Measurements from ENCODE around the gene ODAD4.
"Not testable (repeated sequence)": the region's sequence is repeated elsewhere in the genome, so short reads cannot be mapped to it uniquely, and the experiment has no call there.

The ODAD4 gene

GRCh38 chr17:41913798-41914197, 16.6 kb upstream of the ODAD4 start:
- no peak for DNase-seq

GRCh38 chr17:41914358-41914766, 16.1 kb upstream of the ODAD4 start:
- DNase-seq: no peak

- DNase-seq: no peak
These were observed 15.4 kb upstream of the ODAD4 start for GRCh38 chr17:41915020-41915419.

- no peak for DNase-seq
These were observed 14.9 kb upstream of the ODAD4 start for GRCh38 chr17:41915566-41915965.

GRCh38 chr17:41917192-41917591, 13.2 kb upstream of the ODAD4 start:
- DNase-seq: peak; percentile 30

GRCh38 chr17:41917679-41918313, 12.6 kb upstream of the ODAD4 start:
- DNase-seq: peak; percentile 43

GRCh38 chr17:41918314-41919164, 11.9 kb upstream of the ODAD4 start, which contains the start of gene ACLY:
TSS of gene ACLY (minus strand) at chr17:41918951. CDS start at chr17:41913873, 5,078 bp downstream.
- DNase-seq: peak; percentile 99

- DNase-seq: no peak
These were observed 11.1 kb upstream of the ODAD4 start for GRCh38 chr17:41919165-41919817.

GRCh38 chr17:41919840-41920579, 10.4 kb upstream of the ODAD4 start:
- DNase-seq: no peak

GRCh38 chr17:41920580-41920955, 9.8 kb upstream of the ODAD4 start:
- no peak for DNase-seq

- DNase-seq: no peak
These were observed 4.3 kb upstream of the ODAD4 start for GRCh38 chr17:41925991-41926590.

- DNase-seq: no peak
These were observed 1.6 kb upstream of the ODAD4 start for GRCh38 chr17:41928693-41929251.

- not testable (repeated sequence) for DNase-seq
These were observed 378 bp downstream of the ODAD4 start for GRCh38 chr17:41930833-41931156.

- not testable (repeated sequence) for DNase-seq
These were observed 1.3 kb downstream of the ODAD4 start for GRCh38 chr17:41931715-41932114.

GRCh38 chr17:41932816-41933389, 2.5 kb downstream of the ODAD4 start:
- peak; percentile 17 for DNase-seq

GRCh38 chr17:41935641-41936040, 5.2 kb downstream of the ODAD4 start:
- DNase-seq: no peak

- no peak for DNase-seq
These were observed 7.8 kb downstream of the ODAD4 start for GRCh38 chr17:41937970-41938954.

- DNase-seq: no peak
These were observed 8.8 kb downstream of the ODAD4 start for GRCh38 chr17:41939044-41939692.

- no peak for DNase-seq
These were observed 9.3 kb downstream of the ODAD4 start for GRCh38 chr17:41939693-41940090.

- no peak for DNase-seq
These were observed 10.8 kb downstream of the ODAD4 start for GRCh38 chr17:41941168-41941567.

Data from activated CD4-positive, alpha-beta T cell treated with anti-CD3 and anti-CD28 coated beads, Interleukin-2, Interleukin-6, amounts not matched to agents 100 ng/mL and 50 ng/mL, durations not matched to agents 16 hours and 8 hours (primary cell).